HEK293T (cell line): ENCODE data around the gene BPGM.

Experiments
- CTCF ChIA-PET: fragments of 350-600 bp; formaldehyde crosslinking; extraction: SDS; loops from one replicate; lab custom pipeline; 2021; ENCODE audit warnings: antibody characterized with exemption, inconsistent platforms; lab: Yijun Ruan, JAX
- POLR2A ChIA-PET: fragments of 350-600 bp; formaldehyde crosslinking; extraction: SDS; loops from one replicate; lab custom pipeline; 2020; ENCODE audit warnings: antibody characterized with exemption, inconsistent platforms; lab: Yijun Ruan, JAX
- DNase-seq: peaks from one replicate; pipeline ENCODE4 v3.0.0; 2012; ENCODE audit warnings: mixed read lengths; ENCODE audit errors: extremely low spot score
- ARNT ChIP-seq: fragments of 450-650 bp; IDR thresholded peaks from 2 replicates; pipeline ENCODE4 v1.6.1; 2017; ENCODE audit warnings: mild to moderate bottlenecking
- BHLHE40 ChIP-seq: fragments of 450-650 bp; IDR thresholded peaks from 2 replicates; pipeline ENCODE4 v1.6.1; 2016; ENCODE audit warnings: mild to moderate bottlenecking, moderate library complexity, borderline replicate concordance
- CTBP1 ChIP-seq: fragments of 450-650 bp; IDR thresholded peaks from 2 replicates; pipeline ENCODE4 v1.6.1; 2016; ENCODE audit warnings: borderline replicate concordance
- ELF4 ChIP-seq: fragments of 450-650 bp; IDR thresholded peaks from 2 replicates; pipeline ENCODE4 v1.6.1; 2017; ENCODE audit warnings: antibody characterized with exemption
- FOXA1 ChIP-seq: fragments of 450-650 bp; IDR thresholded peaks from 2 replicates; pipeline ENCODE4 v1.6.1; 2016; ENCODE audit warnings: mild to moderate bottlenecking
- FOXK2 ChIP-seq: fragments of 450-650 bp; IDR thresholded peaks from 2 replicates; pipeline ENCODE4 v1.6.1; 2016; ENCODE audit warnings: mild to moderate bottlenecking
- FOXM1 ChIP-seq: fragments of 450-650 bp; IDR thresholded peaks from 2 replicates; pipeline ENCODE4 v1.6.1; 2017; ENCODE audit warnings: mild to moderate bottlenecking, borderline replicate concordance
- HDGF ChIP-seq: fragments of 450-650 bp; IDR thresholded peaks from 2 replicates; pipeline ENCODE4 v1.6.1; 2017; ENCODE audit warnings: antibody characterized with exemption, borderline replicate concordance
- L3MBTL2 ChIP-seq: fragments of 450-650 bp; conservative IDR thresholded peaks from 2 replicates; pipeline ENCODE4 v1.6.1; 2016; ENCODE audit warnings: mild to moderate bottlenecking
- LEF1 ChIP-seq: fragments of 450-650 bp; IDR thresholded peaks from 2 replicates; pipeline ENCODE4 v1.6.1; 2017; ENCODE audit warnings: mild to moderate bottlenecking, borderline replicate concordance
- NFRKB ChIP-seq: fragments of 450-650 bp; IDR thresholded peaks from 2 replicates; pipeline ENCODE4 v1.6.1; 2016; ENCODE audit warnings: mild to moderate bottlenecking, moderate library complexity
- SP1 ChIP-seq: fragments of 450-650 bp; IDR thresholded peaks from 2 replicates; pipeline ENCODE4 v1.6.1; 2017
- SUZ12 ChIP-seq: fragments of 450-650 bp; IDR thresholded peaks from 2 replicates; pipeline ENCODE4 v1.6.1; 2016; ENCODE audit warnings: mild to moderate bottlenecking
- TARDBP ChIP-seq: fragments of 450-650 bp; IDR thresholded peaks from 2 replicates; pipeline ENCODE4 v1.6.1; 2016
- ZNF384 ChIP-seq: fragments of 450-650 bp; IDR thresholded peaks from 2 replicates; pipeline ENCODE4 v1.6.1; 2016
- TF ChIP-seq, protein P1 (sequence below): fragments of 450-650 bp; IDR thresholded peaks from 2 replicates; pipeline ENCODE4 v1.6.1; 2016

BPGM gene

DNA sequence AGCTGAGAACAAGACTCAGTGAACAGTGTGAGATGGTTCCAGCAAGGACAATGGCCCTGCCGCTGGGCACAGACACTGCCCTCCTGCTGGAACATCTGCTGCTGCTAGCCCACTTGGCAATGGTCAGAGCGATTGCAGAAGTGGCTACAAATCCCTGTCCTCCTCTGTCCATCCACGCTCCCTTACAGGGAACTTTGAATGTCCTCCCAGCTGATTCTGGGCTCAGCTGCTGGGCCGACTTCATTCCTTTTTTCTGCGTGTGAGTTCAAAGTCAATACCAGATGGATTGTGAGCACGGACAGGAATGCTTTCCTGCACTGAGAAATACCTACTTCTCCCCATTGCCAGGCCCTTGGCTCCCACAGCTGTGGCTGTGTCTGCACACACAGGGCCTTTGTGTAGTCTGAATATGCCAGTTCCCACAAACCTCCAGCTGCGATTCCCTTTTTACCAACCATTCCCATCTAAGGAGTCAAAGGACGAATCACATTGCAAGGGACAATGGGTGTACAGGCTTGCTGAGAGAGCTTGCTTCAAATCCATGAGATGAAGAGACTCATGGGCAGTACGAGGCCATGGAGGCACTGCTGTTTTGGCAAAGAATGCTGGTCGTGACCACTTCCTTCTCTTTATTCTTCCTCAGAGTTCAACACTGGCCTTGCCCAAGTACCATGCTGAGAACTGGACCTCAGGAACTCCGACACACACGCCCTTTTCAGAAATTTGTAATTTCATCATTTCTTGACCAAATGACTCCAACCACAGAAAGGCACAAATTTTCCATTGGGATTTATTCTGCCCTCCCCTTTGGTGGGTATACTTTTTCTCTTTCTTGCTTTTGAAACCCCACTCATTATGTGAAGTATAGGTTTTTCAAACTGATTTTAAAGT, 44.2 kb downstream of the BPGM start:
- TF ChIP-seq, protein P1, sequence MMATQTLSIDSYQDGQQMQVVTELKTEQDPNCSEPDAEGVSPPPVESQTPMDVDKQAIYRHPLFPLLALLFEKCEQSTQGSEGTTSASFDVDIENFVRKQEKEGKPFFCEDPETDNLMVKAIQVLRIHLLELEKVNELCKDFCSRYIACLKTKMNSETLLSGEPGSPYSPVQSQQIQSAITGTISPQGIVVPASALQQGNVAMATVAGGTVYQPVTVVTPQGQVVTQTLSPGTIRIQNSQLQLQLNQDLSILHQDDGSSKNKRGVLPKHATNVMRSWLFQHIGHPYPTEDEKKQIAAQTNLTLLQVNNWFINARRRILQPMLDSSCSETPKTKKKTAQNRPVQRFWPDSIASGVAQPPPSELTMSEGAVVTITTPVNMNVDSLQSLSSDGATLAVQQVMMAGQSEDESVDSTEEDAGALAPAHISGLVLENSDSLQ: no peak
- TF ChIP-seq L3MBTL2: no peak
- no peak for TF ChIP-seq ARNT
- no peak for TF ChIP-seq FOXK2
- no peak for TF ChIP-seq SP1
- no peak for TF ChIP-seq LEF1
- CTCF ChIA-PET: interaction anchor here (0.6 to 2.4 kb wide), 7 partner anchors 11 to 272 kb away, joined by 3 to 15 read pairs (median 5); no protein-coding TSS in a partner anchor
- POLR2A ChIA-PET: interaction anchor here (0.9 to 1.6 kb wide), 3 partner anchors 45 to 295 kb away, joined by 4 to 5 read pairs (median 4); partner anchors contain the start of genes AGBL3 and BPGM
- DNase-seq: no peak

DNA sequence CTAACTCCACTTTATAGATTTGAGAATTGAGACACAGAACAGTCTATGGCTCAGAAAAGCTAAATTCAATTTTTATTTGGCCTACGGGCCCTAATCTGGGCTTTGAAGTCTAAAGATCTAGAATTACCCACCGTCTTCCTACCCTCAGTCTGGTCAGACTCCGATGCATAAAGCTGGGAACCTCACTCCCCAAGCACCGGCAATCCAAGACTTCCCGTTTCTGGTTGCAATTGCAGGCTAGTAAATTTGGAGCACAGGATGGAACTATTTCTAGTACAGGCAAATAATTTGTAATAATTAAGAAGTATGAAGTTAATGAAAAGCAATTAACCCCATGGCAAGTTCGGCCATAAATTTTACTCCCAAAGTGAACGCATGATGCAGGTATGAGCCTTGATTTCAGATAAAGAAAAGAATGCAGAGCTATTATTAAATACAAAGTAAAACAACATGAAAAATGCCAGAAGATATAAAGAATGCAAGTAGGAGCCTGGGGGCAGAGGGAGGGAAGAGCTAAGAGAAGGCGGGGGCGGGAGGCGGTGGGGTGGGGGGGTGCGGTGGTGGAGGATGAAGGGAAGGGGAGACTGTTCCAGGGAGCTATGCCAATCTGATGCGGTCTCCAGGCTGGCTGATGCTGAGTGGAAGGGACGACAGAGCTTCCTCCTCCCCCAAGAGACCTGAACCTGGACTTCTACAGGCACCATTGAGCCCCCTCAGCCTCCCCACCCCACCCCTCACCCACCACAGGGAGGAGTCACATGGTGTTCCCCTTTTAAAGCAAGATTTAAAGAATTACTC, 45.1 kb downstream of the BPGM start:
- ChIA-PET CTCF (interaction anchor here (0.6 to 2.4 kb wide), 4 partner anchors 9 to 514 kb away, joined by 3 to 15 read pairs (median 3); no protein-coding TSS in a partner anchor), POLR2A (no interaction called here)
- no peak for DNase-seq
- TF ChIP-seq, protein P1: no peak
- no peak for TF ChIP-seq HDGF
- TF ChIP-seq BHLHE40: no peak
- no peak for TF ChIP-seq TARDBP
- TF ChIP-seq ELF4: no peak
- no peak for TF ChIP-seq ZNF384
- no peak for TF ChIP-seq FOXA1
- TF ChIP-seq SUZ12: no peak
- no peak for TF ChIP-seq SP1

- POLR2A ChIA-PET: no interaction called here
- TF ChIP-seq FOXM1 (no peak), HDGF (no peak), SP1 (no peak), ARNT (no peak), FOXK2 (no peak), CTBP1 (no peak), SUZ12 (no peak), L3MBTL2 (no peak), FOXA1 (no peak), TARDBP (no peak), BHLHE40 (no peak), LEF1 (no peak), NFRKB (no peak), ZNF384 (no peak), ELF4 (no peak)
- TF ChIP-seq, protein P1: no peak
- no peak for DNase-seq
- CTCF ChIA-PET: interaction anchor here (0.6 to 1.0 kb wide), 2 partner anchors 9 to 514 kb away, joined by 3 read pairs; no protein-coding TSS in a partner anchor
Measured at GRCh38 chr7:134692344-134692705, 45.7 kb downstream of the BPGM start.

DNA sequence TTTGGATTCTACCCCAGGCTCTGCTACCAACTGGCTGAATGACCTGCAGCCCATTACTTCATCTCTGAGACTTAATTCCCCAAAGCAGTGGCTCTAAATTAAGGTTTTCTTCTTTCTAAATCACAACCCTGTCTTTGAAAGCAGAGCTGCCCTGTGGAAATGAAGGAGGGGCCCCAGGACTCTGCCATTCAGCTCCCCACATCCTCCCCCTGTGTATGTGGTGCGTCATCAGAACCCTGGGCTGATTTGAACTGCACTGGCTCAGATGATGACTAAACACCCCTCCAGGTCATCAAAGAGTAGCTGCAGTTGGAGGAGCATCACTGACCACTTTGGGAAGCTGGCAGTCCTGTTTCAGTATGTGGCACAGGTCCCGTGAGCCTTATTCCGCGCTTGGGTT, 46.6 kb downstream of the BPGM start:
- ChIA-PET POLR2A (interaction anchor here (1.0 kb wide), 1 partner anchor 293 kb away, joined by 3 read pairs; the partner anchor contains the start of gene AGBL3), CTCF (interaction anchor here (0.8 kb wide), 2 partner anchors 158 to 261 kb away, joined by 3 read pairs; no protein-coding TSS in a partner anchor)
- DNase-seq: no peak
- TF ChIP-seq ZNF384: no peak

DNA sequence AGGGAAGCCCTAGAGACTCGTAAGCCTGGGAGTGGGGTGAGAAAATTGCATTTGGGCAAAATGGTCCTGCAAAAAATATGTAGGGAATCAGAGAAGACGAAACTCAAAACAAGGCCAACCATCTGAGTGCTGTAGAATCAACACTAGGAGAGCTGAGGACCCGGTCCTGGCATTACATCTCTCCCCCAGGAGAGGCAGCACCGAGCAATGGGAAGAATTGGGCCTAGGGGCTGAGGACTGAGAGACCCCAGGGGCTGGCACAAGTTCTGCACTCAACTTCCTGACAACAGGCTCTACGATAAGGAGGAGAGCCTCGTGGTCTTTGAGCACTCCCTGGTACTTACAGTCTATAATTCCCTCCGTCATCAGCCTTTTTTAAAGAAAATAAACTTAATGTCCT, 47.6 kb downstream of the BPGM start:
- peak; percentile 73 for DNase-seq
- TF ChIP-seq ARNT (no peak), L3MBTL2 (no peak), FOXM1 (no peak), TARDBP (no peak)
- TF ChIP-seq, protein P1: no peak
- CTCF ChIA-PET: interaction anchor here (0.6 kb wide), 1 partner anchor 37 kb away, joined by 4 read pairs; no protein-coding TSS in a partner anchor
- POLR2A ChIA-PET: no interaction called here

GRCh38 chr7:134694767-134695166, 48.1 kb downstream of the BPGM start:
- no peak for DNase-seq
- no peak for TF ChIP-seq LEF1
- no peak for TF ChIP-seq FOXK2
- TF ChIP-seq L3MBTL2: no peak
- ChIA-PET CTCF (interaction anchor here (0.6 to 1.4 kb wide), 5 partner anchors 16 to 87 kb away, joined by 3 to 7 read pairs (median 4); no protein-coding TSS in a partner anchor), POLR2A (no interaction called here)
